RWPE2 (cell line): ENCODE measurements around the gene FRK.
"Not testable (repeated sequence)": the region's sequence is repeated elsewhere in the genome, so short reads cannot be mapped to it uniquely, and the experiment has no call there.

ENCODE experiments used
- ATAC-seq: fragments of 200-7000 bp; cut with Tn5 transposase; 3 replicates; pipeline ENCODE4 v1.9.1; 2021; ENCODE audit warnings: low read depth
- DNase-seq: peaks from one replicate; pipeline ENCODE4 v3.0.0-alpha.2; 2020; ENCODE audit warnings: low spot score
- H3K27ac ChIP-seq: fragments of 450-650 bp; 2 replicates; pipeline ENCODE4 v1.5.1; 2017; ENCODE audit warnings: mild to moderate bottlenecking; ENCODE audit not compliant: poor library complexity, severe bottlenecking
- H3K27me3 ChIP-seq: fragments of 250-450 bp; sonication (Bioruptor Pico); 2 replicates; pipeline ENCODE4 v1.5.1; 2021; ENCODE audit warnings: mild to moderate bottlenecking, moderate library complexity; ENCODE audit not compliant: insufficient read depth, poor library complexity, severe bottlenecking
- H3K36me3 ChIP-seq: fragments of 250-450 bp; sonication (Bioruptor Pico); 2 replicates; pipeline ENCODE4 v1.5.1; 2020; ENCODE audit warnings: low read depth, mild to moderate bottlenecking, moderate library complexity
- H3K4me1 ChIP-seq: fragments of 250-450 bp; sonication (Bioruptor Pico); 2 replicates; pipeline ENCODE4 v1.5.1; 2021; ENCODE audit warnings: mild to moderate bottlenecking, moderate library complexity; ENCODE audit not compliant: insufficient read depth, poor library complexity, severe bottlenecking
- H3K4me3 ChIP-seq: fragments of 250-450 bp; sonication (Bioruptor Pico); 2 replicates; pipeline ENCODE4 v1.5.1; 2021; ENCODE audit warnings: mild to moderate bottlenecking, moderate library complexity; ENCODE audit not compliant: severe bottlenecking
- H3K9me3 ChIP-seq: fragments of 250-450 bp; sonication (Bioruptor Pico); 2 replicates; pipeline ENCODE4 v1.5.1; 2021; ENCODE audit warnings: mild to moderate bottlenecking, moderate library complexity; ENCODE audit not compliant: severe bottlenecking
- TF ChIP-seq, protein P1 (sequence below): fragments of 450-650 bp; IDR thresholded peaks from one replicate; pipeline ENCODE4 v1.5.1; 2017; ENCODE audit warnings: mild to moderate bottlenecking, moderate library complexity; ENCODE audit not compliant: poor library complexity, severe bottlenecking

The FRK gene

DNA sequence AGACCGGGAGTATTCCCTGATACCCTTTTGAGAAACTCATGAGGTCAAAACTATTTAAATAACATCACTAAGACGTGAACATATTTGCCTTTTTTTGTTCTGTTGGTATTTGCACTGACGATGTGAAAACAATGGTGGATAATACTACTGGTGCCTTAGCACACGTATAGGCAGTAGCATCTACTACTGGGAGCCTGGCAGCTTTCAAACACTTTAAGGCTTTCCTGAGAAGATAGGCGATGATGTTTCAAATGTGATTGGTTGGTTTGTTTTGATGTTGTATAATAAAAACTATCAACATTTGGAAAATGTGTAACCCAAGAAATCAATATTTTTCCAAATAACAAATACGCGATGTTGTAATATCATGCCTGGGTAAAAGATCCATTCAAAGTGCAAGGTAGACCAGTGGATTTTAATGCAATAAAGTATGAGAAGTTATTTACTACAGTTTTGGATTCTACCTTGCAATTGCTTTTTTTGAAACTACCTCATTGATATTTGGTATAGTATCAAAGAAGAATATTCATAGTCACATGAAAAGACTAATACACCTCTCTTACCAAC, 166.2 kb downstream of the FRK start:
- H3K9me3 ChIP-seq = no peaks in the 10 kb centered on the region
- no peak overlapping the region for H3K27ac ChIP-seq
- H3K36me3 ChIP-seq = no peaks in the 10 kb centered on the region
- ATAC-seq (no peak), DNase-seq (no peak)
- peaks cover 7% of the 10 kb centered on the region for H3K27me3 ChIP-seq
- H3K4me1 ChIP-seq = peaks cover 6% of the 10 kb centered on the region
- TF ChIP-seq, protein P1, sequence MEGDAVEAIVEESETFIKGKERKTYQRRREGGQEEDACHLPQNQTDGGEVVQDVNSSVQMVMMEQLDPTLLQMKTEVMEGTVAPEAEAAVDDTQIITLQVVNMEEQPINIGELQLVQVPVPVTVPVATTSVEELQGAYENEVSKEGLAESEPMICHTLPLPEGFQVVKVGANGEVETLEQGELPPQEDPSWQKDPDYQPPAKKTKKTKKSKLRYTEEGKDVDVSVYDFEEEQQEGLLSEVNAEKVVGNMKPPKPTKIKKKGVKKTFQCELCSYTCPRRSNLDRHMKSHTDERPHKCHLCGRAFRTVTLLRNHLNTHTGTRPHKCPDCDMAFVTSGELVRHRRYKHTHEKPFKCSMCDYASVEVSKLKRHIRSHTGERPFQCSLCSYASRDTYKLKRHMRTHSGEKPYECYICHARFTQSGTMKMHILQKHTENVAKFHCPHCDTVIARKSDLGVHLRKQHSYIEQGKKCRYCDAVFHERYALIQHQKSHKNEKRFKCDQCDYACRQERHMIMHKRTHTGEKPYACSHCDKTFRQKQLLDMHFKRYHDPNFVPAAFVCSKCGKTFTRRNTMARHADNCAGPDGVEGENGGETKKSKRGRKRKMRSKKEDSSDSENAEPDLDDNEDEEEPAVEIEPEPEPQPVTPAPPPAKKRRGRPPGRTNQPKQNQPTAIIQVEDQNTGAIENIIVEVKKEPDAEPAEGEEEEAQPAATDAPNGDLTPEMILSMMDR = no peak
- no peak overlapping the region for H3K4me3 ChIP-seq

DNA sequence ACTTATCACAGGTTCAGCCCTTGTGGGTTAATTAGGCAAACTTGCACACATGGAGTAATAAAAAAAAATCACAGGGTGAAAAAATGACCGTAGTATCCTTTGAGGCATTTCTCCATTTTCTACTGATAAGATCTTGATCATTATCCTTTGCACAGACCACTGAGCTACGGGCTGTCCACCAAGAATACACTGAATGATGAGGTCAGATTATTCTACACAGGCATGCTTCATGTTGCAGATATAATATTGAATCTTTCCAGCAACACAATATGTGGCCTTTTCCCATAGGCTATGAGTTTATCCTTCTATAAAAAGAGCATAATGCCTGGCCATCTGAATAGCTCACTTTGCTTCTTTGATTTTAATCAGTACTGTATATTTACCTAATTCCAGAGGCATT, 168.9 kb downstream of the FRK start:
- TF ChIP-seq, protein P1 = no peak
- H3K4me3 ChIP-seq = no peak overlapping the region
- ATAC-seq (no peak), DNase-seq (no peak)
- H3K27me3 ChIP-seq = peaks cover 7% of the 10 kb centered on the region
- peaks cover 6% of the 10 kb centered on the region for H3K4me1 ChIP-seq
- H3K9me3 ChIP-seq = no peaks in the 10 kb centered on the region
- H3K27ac ChIP-seq = no peak overlapping the region
- no peaks in the 10 kb centered on the region for H3K36me3 ChIP-seq

DNA sequence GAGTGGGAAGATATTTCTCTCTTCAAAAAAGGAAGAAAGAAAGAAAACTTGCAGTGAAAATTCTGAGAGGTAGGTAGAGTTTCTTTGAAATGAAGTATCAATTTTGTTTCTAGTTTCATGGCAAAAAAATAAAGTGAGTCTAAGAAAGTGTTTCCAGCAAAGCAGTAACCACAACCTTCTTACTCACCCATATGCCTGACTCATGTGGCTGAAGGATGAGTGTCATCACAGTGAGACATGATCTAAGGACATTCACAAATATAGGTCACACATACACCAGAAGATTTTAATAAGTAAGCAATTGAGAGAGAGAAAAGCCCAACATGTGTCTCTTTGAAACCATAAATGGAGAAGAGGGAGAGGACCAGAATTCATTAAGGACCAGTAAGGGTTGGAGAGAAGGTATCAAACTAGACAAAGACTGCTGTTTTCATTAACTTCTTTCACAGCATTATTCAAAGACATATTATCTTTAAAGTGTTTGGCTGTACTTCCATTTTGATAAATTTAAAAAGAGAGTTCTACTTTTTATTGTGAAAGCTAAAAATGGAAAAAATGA, 169.5 kb downstream of the FRK start:
- H3K9me3 ChIP-seq = no peaks in the 10 kb centered on the region
- H3K4me1 ChIP-seq = peaks cover 6% of the 10 kb centered on the region
- no peak overlapping the region for H3K4me3 ChIP-seq
- H3K27me3 ChIP-seq = peaks cover 6% of the 10 kb centered on the region
- H3K36me3 ChIP-seq = no peaks in the 10 kb centered on the region
- H3K27ac ChIP-seq = no peak overlapping the region
- DNase-seq = no peak
- peak; percentile 88 for ATAC-seq
- TF ChIP-seq, protein P1 = no peak

GRCh38 chr6:115890238-115890637, 170.5 kb downstream of the FRK start:
- ATAC-seq (no peak), DNase-seq (no peak)
- Histone ChIP-seq H3K36me3 (no peaks in the 10 kb centered on the region), H3K27me3 (no peaks in the 10 kb centered on the region), H3K4me3 (no peak overlapping the region), H3K9me3 (no peaks in the 10 kb centered on the region), H3K27ac (no peak overlapping the region), H3K4me1 (peaks cover 6% of the 10 kb centered on the region)
- TF ChIP-seq, protein P1 = no peak

GRCh38 chr6:115888687-115889470, 171.8 kb downstream of the FRK start:
- H3K4me1 ChIP-seq, DNase-seq, ATAC-seq, H3K9me3 ChIP-seq, H3K4me3 ChIP-seq, H3K27me3 ChIP-seq, H3K27ac ChIP-seq, H3K36me3 ChIP-seq: not testable (repeated sequence)
